ENCODE data around the gene SH3PXD2A. TPM values are rescaled to one million over a fixed set of nuclear protein-coding genes. Genes with fewer than 3 reads are reported as not detected.

The SH3PXD2A gene
- total RNA-seq, 1 donor = 58.3 TPM

- TF ChIP-seq CTCF (IDR thresholded peaks at IDR 0.05; ENCODE audit: insufficient read depth, low read depth, low read length) = no peak
- no peak overlapping the region for H3K4me3 ChIP-seq (ENCODE audit: low read depth, low read length)
- DNase-seq (ENCODE audit: low read depth) = no peak
Measured at GRCh38 chr10:103548581-103549348, 306.6 kb downstream of the SH3PXD2A start.

GRCh38 chr10:103548006-103548405 lies 307.4 kb downstream of the SH3PXD2A start:
- no peak overlapping the region for H3K4me3 ChIP-seq (ENCODE audit: low read depth, low read length)
- no peak for DNase-seq (ENCODE audit: low read depth)
- no peak for TF ChIP-seq CTCF (IDR thresholded peaks at IDR 0.05; ENCODE audit: insufficient read depth, low read depth, low read length)

- TF ChIP-seq CTCF (IDR thresholded peaks at IDR 0.05; ENCODE audit: insufficient read depth, low read depth, low read length) = no peak
- no peak for DNase-seq (ENCODE audit: low read depth)
- no peak overlapping the region for H3K4me3 ChIP-seq (ENCODE audit: low read depth, low read length)
Measured at GRCh38 chr10:103547391-103547946, 307.9 kb downstream of the SH3PXD2A start.

GRCh38 chr10:103546401-103546800 lies 309.0 kb downstream of the SH3PXD2A start:
- DNase-seq (ENCODE audit: low read depth) = no peak
- no peak for TF ChIP-seq CTCF (IDR thresholded peaks at IDR 0.05; ENCODE audit: insufficient read depth, low read depth, low read length)
- H3K4me3 ChIP-seq (ENCODE audit: low read depth, low read length) = no peak overlapping the region

GRCh38 chr10:103545771-103546281 lies 309.6 kb downstream of the SH3PXD2A start:
- no peak overlapping the region for H3K4me3 ChIP-seq (ENCODE audit: low read depth, low read length)
- no peak for DNase-seq (ENCODE audit: low read depth)
- TF ChIP-seq CTCF (IDR thresholded peaks at IDR 0.05; ENCODE audit: insufficient read depth, low read depth, low read length) = no peak

- H3K4me3 ChIP-seq (ENCODE audit: low read depth, low read length) = no peak overlapping the region
- DNase-seq (ENCODE audit: low read depth) = no peak
- no peak for TF ChIP-seq CTCF (IDR thresholded peaks at IDR 0.05; ENCODE audit: insufficient read depth, low read depth, low read length)
Measured at GRCh38 chr10:103545366-103545765, 310.0 kb downstream of the SH3PXD2A start.

Data from fibroblast of villous mesenchyme (primary cell).